ENCODE results near the gene HIPK2.

GRCh38 chr7:139746652-139747051 is 31.1 kb downstream of the HIPK2 start:
- TF ChIP-seq POLR2A (IDR thresholded peaks at IDR 0.05; ENCODE audit: extremely low read depth, insufficient read length), result no peak
- TF ChIP-seq CTCF (IDR thresholded peaks at IDR 0.05; ENCODE audit: low read depth, low read length), result no peak
- TF ChIP-seq MAX (IDR thresholded peaks at IDR 0.05; ENCODE audit: low read depth, low read length), result no peak

Measured in NB4 (cell line).